GM12874 (cell line): ENCODE measurements around the gene ALDOB.

Experiments
- CTCF ChIP-seq: IDR thresholded peaks from 2 replicates; pipeline ENCODE4 v1.5.1; 2011; ENCODE audit warnings: low read depth, mild to moderate bottlenecking, control low read depth, low read length, moderate library complexity; ENCODE audit not compliant: insufficient read depth

Gene ALDOB

GRCh38 chr9:101448680-101449070, 13.1 kb upstream of the ALDOB start:
- TF ChIP-seq CTCF = no peak

- TF ChIP-seq CTCF = no peak
These were observed 11.2 kb upstream of the ALDOB start for GRCh38 chr9:101446732-101447131.

DNA sequence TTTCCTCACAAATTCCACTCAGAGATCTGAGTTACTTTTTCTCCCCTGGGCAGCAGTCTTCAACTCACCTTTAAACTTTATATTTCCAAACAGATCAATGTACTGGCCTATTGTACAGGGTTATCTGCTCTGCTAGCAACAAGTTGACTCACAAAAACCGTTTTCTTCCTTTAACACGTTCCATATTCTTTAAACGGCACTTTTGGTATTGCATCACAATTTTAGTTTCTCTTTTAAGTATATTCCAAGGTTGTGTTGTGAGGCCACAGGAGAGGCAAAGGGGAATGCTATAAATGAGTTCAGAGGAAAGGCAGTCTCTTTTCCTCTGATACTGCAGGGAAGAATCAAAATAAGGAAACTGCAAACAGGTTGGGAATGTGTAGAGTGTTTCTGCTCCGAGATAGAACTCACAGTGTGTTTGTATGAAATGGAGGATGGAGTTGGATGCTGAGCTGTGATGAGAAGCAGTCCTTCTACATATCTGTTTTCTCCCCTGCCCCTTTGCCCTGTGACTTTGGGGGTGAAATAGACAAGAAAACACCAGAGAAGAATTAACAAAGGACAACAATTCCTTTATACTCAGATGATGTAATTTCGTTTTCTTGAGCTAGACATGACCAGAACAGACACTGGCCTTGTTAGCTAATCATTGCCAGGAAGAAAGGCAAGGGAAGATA, 9.9 kb upstream of the ALDOB start:
- no peak for TF ChIP-seq CTCF

GRCh38 chr9:101443364-101443771, 7.8 kb upstream of the ALDOB start:
- TF ChIP-seq CTCF = no peak

- no peak for TF ChIP-seq CTCF
These were observed 7.2 kb upstream of the ALDOB start for GRCh38 chr9:101442736-101443135.

GRCh38 chr9:101442318-101442717, 6.7 kb upstream of the ALDOB start:
- no peak for TF ChIP-seq CTCF

DNA sequence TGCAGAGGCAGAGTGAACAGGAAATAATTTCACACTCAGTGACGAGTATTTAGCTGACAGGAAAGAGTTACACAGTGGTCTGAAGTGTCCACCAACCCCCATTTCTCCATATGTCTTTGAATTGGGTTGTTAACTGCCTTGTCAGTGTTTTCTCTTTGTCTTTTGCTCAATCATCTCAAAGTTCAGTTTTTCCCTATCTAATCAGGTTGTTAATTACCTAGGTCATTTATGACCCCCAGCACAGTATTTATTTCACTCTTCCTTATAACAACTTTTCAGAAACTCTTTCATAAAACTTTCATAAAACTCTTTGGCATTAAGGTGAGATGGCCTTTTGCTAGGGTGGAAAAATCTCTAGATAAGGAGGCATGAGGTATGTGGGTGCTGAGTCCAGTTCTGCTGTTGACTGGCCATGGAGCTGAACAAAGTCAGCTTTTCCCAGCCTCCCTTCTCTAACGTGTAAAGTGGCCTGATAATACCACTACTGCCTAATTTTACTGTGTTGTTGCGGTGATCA, 5.2 kb upstream of the ALDOB start:
- TF ChIP-seq CTCF = no peak
